NCI-H748 treated with DMSO at 0.1 percent for 48 hours (cell line): Measurements from ENCODE around the gene HOXD3.

Source experiments
- DNase-seq: peaks from one replicate; lab custom pipeline; 2025; lab: John Stamatoyannopoulos, UW

HOXD3 gene

GRCh38 chr2:176121190-176122051, 35.7 kb upstream of the HOXD3 start:
- no peak for DNase-seq

GRCh38 chr2:176122052-176122682, 34.9 kb upstream of the HOXD3 start:
- no peak for DNase-seq

- DNase-seq = no peak
These were observed 34.3 kb upstream of the HOXD3 start, which contains the start of gene HOXD9 for GRCh38 chr2:176122683-176123410. Gene HOXD9 (plus strand): TSS chr2:176122719. CDS start chr2:176122769, 50 bp downstream.

- no peak for DNase-seq
These were observed 33.5 kb upstream of the HOXD3 start for GRCh38 chr2:176123411-176124109.

- no peak for DNase-seq
These were observed 32.8 kb upstream of the HOXD3 start for GRCh38 chr2:176124110-176124946.

GRCh38 chr2:176124947-176125771, 31.9 kb upstream of the HOXD3 start:
- no peak for DNase-seq

GRCh38 chr2:176125772-176126054, 31.4 kb upstream of the HOXD3 start:
- DNase-seq = no peak

GRCh38 chr2:176126929-176127773, 30.0 kb upstream of the HOXD3 start:
- peak; percentile 86 for DNase-seq

GRCh38 chr2:176127774-176128072, 29.4 kb upstream of the HOXD3 start:
- peak; percentile 60 for DNase-seq

GRCh38 chr2:176128172-176128981, 28.7 kb upstream of the HOXD3 start:
- DNase-seq = peak; percentile 73

GRCh38 chr2:176128982-176129796, 27.9 kb upstream of the HOXD3 start, which contains the start of gene HOXD8:
Gene HOXD8 (plus strand): TSS chr2:176129705. CDS start chr2:176130367, 662 bp downstream.
- DNase-seq = peak; percentile 79

- peak; percentile 71 for DNase-seq
These were observed 27.3 kb upstream of the HOXD3 start for GRCh38 chr2:176129813-176130146.

GRCh38 chr2:176130147-176130956, 26.8 kb upstream of the HOXD3 start:
- peak; percentile 54 for DNase-seq

- DNase-seq = peak; percentile 26
These were observed 25.9 kb upstream of the HOXD3 start for GRCh38 chr2:176130957-176131847.

GRCh38 chr2:176131848-176132158, 25.3 kb upstream of the HOXD3 start:
- DNase-seq = no peak
